Lower lobe of right lung (tissue), 2 donors: Measurements from ENCODE around the gene AUTS2. TPM values are rescaled to one million over a fixed set of nuclear protein-coding genes. Genes with fewer than 3 reads are reported as not detected.

Experiments used
- ATAC-seq, 2 donors: fragments of 200-7000 bp; cut with Tn5 transposase; one replicate each; pipeline ENCODE4 v1.9.1; 2020 to 2022; ENCODE audit warnings: mild to moderate bottlenecking in 2 of 2, moderate library complexity in 2 of 2
- DNase-seq: peaks from one replicate; pipeline ENCODE4 v3.0.0-alpha.2; 2020
- H3K27ac ChIP-seq: fragments of 200-600 bp; one replicate; pipeline ENCODE4 v1.8.0; 2022
- H3K27me3 ChIP-seq: fragments of 200-600 bp; one replicate; pipeline ENCODE4 v1.8.0; 2022; ENCODE audit warnings: low read depth
- H3K36me3 ChIP-seq: fragments of 200-600 bp; one replicate; pipeline ENCODE4 v1.8.0; 2022; ENCODE audit warnings: mild to moderate bottlenecking
- H3K4me1 ChIP-seq: fragments of 200-600 bp; one replicate; pipeline ENCODE4 v1.8.0; 2022
- H3K4me3 ChIP-seq: fragments of 200-600 bp; one replicate; pipeline ENCODE4 v1.8.0; 2022; ENCODE audit warnings: mild to moderate bottlenecking
- H3K9me3 ChIP-seq: fragments of 200-600 bp; one replicate; pipeline ENCODE4 v1.8.0; 2022
- CTCF ChIP-seq: fragments of 200-600 bp; IDR thresholded peaks from one replicate; pipeline ENCODE4 v1.8.0; 2022; ENCODE audit warnings: antibody characterized with exemption, mild to moderate bottlenecking
- intact Hi-C: fragments of 100-400 bp; cut with DNase I; formaldehyde crosslinking; loops from one replicate; pipeline ENCODE4 v1.11.0; 2022
- total RNA-seq: library from RNA; stranded (reverse); fragmentation: NEBNext Ultra II Directional; extraction: Animal tissue kit (Norgen Biotek cat#: 25700); gene quantifications from one replicate; pipeline ENCODE4 v1.2.1, GENCODE V29; 2021
- donor health status: DM: no; HTN: yes; CAD: no; lungs with severe emphysema.

The AUTS2 gene
- total RNA-seq, 1 donor from 2014 or later, result 45.7 TPM

- Histone ChIP-seq H3K9me3 (no peaks in the 10 kb centered on the region), H3K4me1 (no peaks in the 10 kb centered on the region), H3K36me3 (no peaks in the 10 kb centered on the region), H3K27ac (no peak overlapping the region), H3K27me3 (no peaks in the 10 kb centered on the region), H3K4me3 (no peak overlapping the region)
- no peak for DNase-seq
- TF ChIP-seq CTCF, result no peak
- intact Hi-C loops, result no loop called here
- peak; percentile 57 to 71 for ATAC-seq
Observed at GRCh38 chr7:70317356-70317755, 719.1 kb downstream of the AUTS2 start.

- Histone ChIP-seq H3K27ac (no peak overlapping the region), H3K27me3 (no peaks in the 10 kb centered on the region), H3K4me3 (no peak overlapping the region), H3K36me3 (no peaks in the 10 kb centered on the region), H3K9me3 (no peaks in the 10 kb centered on the region), H3K4me1 (no peaks in the 10 kb centered on the region)
- DNase-seq, result no peak
- no peak for ATAC-seq
- intact Hi-C loops, result no loop called here
- no peak for TF ChIP-seq CTCF
Observed at GRCh38 chr7:70318511-70318910, 720.2 kb downstream of the AUTS2 start.

GRCh38 chr7:70319057-70319456 lies 720.8 kb downstream of the AUTS2 start:
- intact Hi-C loops, result no loop called here
- H3K27ac ChIP-seq, result no peak overlapping the region
- H3K27me3 ChIP-seq, result no peaks in the 10 kb centered on the region
- DNase-seq (no peak), ATAC-seq (no peak)
- no peaks in the 10 kb centered on the region for H3K36me3 ChIP-seq
- H3K4me1 ChIP-seq, result no peaks in the 10 kb centered on the region
- no peaks in the 10 kb centered on the region for H3K9me3 ChIP-seq
- no peak for TF ChIP-seq CTCF
- no peak overlapping the region for H3K4me3 ChIP-seq

GRCh38 chr7:70321016-70321590 lies 722.8 kb downstream of the AUTS2 start:
- TF ChIP-seq CTCF, result no peak
- Histone ChIP-seq H3K36me3 (no peaks in the 10 kb centered on the region), H3K4me3 (no peak overlapping the region), H3K4me1 (no peaks in the 10 kb centered on the region), H3K9me3 (no peaks in the 10 kb centered on the region), H3K27ac (no peak overlapping the region), H3K27me3 (no peaks in the 10 kb centered on the region)
- intact Hi-C loops, result no loop called here
- no peak for DNase-seq
- ATAC-seq, result no peak

GRCh38 chr7:70322856-70323255 lies 724.6 kb downstream of the AUTS2 start:
- TF ChIP-seq CTCF, result no peak
- H3K27ac ChIP-seq, result no peak overlapping the region
- DNase-seq (no peak), ATAC-seq (no peak)
- no peaks in the 10 kb centered on the region for H3K9me3 ChIP-seq
- no peak overlapping the region for H3K4me3 ChIP-seq
- intact Hi-C loops, result no loop called here
- H3K4me1 ChIP-seq, result no peaks in the 10 kb centered on the region
- no peaks in the 10 kb centered on the region for H3K27me3 ChIP-seq
- H3K36me3 ChIP-seq, result no peaks in the 10 kb centered on the region
